Measurements from ENCODE around the gene CAMTA1.

DNA sequence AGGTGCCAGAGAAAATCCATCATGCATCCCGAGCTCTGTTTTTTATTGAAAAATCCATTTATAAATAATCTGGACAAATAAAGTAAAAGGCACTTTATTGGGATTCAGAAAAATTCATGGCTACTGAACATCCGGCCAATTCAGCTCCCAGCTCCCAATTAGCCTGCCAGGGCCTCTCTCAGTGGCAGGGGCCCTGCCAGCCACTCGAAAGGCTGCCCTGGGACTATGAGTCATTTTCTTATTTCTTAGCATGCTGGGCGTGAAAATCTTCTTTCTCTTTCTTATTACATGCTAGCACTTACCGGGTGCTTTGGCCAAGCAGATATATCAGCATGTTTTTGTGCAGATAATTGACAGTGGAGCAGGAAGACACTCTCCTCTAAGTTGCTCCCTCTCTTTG lies 283.3 kb downstream of the CAMTA1 start:
- TF ChIP-seq, protein P1, sequence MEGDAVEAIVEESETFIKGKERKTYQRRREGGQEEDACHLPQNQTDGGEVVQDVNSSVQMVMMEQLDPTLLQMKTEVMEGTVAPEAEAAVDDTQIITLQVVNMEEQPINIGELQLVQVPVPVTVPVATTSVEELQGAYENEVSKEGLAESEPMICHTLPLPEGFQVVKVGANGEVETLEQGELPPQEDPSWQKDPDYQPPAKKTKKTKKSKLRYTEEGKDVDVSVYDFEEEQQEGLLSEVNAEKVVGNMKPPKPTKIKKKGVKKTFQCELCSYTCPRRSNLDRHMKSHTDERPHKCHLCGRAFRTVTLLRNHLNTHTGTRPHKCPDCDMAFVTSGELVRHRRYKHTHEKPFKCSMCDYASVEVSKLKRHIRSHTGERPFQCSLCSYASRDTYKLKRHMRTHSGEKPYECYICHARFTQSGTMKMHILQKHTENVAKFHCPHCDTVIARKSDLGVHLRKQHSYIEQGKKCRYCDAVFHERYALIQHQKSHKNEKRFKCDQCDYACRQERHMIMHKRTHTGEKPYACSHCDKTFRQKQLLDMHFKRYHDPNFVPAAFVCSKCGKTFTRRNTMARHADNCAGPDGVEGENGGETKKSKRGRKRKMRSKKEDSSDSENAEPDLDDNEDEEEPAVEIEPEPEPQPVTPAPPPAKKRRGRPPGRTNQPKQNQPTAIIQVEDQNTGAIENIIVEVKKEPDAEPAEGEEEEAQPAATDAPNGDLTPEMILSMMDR (IDR thresholded peaks at IDR 0.05 in 2 of 3, conservative IDR thresholded peaks at IDR 0.05 in 1 of 3; ENCODE audit: borderline replicate concordance in 1 of 3, insufficient read depth in 1 of 3, low read depth in 2 of 3, low read length in 2 of 3): no peak
- no peak for TF ChIP-seq SIN3A (IDR thresholded peaks at IDR 0.05; ENCODE audit: low read depth)
- no peak for TF ChIP-seq SP1 (IDR thresholded peaks at IDR 0.05; ENCODE audit: low read depth)
- TF ChIP-seq ZFX (IDR thresholded peaks at IDR 0.05): no peak
- no peak for TF ChIP-seq SRF (IDR thresholded peaks at IDR 0.05; ENCODE audit: low read depth)
- no peak for TF ChIP-seq EGR1 (IDR thresholded peaks at IDR 0.05; ENCODE audit: low read depth)
- no peak for TF ChIP-seq CBX3 (IDR thresholded peaks at IDR 0.05; ENCODE audit: low read depth)
- TF ChIP-seq POLR2A (IDR thresholded peaks at IDR 0.05; ENCODE audit: borderline replicate concordance, extremely low read depth, insufficient read depth, insufficient read length): no peak
- TF ChIP-seq TCF7L2 (IDR thresholded peaks at IDR 0.05; ENCODE audit: borderline replicate concordance, extremely low read depth, insufficient read depth, insufficient read length): no peak
- TF ChIP-seq, protein P2, sequence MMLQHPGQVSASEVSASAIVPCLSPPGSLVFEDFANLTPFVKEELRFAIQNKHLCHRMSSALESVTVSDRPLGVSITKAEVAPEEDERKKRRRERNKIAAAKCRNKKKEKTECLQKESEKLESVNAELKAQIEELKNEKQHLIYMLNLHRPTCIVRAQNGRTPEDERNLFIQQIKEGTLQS (IDR thresholded peaks at IDR 0.05): no peak
- TF ChIP-seq POLR2AphosphoS5 (IDR thresholded peaks at IDR 0.05; ENCODE audit: low read depth, low read length): no peak

Data from HCT116 (cell line).